RPMI8226 (cell line): Measurements from ENCODE around the gene GNB2.
"Not testable (repeated sequence)": the region's sequence is repeated elsewhere in the genome, so short reads cannot be mapped to it uniquely, and the experiment has no call there.

Experiments
- DNase-seq: peaks from one replicate; pipeline ENCODE4 v3.0.0-alpha.2; 2015

The GNB2 gene

DNA sequence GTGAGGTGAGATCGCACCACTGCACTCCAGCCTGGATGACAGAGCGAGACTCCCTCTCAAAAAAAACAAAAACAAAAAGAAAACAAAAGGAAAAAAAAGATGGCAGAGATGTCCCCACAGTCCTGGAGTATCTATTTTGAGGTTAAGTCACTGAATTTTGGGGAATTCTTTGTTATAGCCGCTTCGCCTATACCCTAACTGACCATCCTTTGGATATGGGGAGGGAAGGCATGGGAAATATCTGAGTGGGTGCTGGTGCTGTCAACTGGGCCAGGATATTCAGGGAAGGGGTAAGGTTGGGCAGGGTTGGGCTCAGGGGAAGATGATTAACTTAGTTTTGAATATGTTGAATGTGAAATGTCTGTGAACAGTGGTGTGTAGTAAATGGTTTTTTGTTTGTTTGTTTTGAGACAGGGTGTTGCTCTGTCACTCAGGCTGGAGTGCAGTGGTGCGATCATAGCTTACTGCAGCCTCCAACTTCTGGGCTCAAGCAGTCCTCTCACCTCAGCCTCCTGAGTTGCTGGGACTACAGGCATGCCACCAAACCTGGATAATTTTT is 8.3 kb upstream of the GNB2 start:
- DNase-seq: no peak

DNA sequence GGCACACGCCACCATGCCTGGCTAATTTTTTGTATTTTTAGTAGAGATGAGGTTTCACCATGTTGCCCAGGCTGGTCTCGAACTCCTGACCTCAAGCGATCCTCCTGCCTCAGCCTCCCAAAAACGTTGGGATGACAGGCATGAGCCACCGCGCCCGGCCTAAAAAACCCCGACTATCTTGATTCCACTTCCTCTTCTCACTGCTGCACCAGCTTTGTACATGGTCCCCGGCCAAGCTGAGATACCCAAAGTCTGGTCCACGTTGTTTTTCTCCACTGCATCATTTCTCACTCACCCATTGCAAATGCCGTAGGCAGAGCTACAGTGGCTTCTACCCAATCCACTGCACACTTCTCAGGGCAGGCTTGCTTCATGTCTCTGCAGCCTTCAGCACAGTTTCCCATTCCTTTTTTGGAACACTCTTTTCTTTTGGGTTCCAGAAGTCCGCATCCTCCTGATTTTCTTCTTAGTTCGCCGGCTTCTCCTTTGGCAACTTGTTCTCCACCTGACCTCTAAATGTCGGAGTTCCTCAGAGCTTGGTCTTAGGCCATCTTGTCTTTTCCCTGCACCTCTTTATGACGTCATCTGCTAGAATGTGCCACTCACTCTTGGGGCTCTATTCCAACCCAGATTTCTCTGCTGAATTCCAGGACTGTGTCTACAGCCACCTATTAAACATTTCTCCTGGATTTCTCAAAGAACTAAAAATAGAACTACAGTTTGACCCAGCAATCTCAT is 6.0 kb upstream of the GNB2 start:
- DNase-seq: peak; percentile 54

DNA sequence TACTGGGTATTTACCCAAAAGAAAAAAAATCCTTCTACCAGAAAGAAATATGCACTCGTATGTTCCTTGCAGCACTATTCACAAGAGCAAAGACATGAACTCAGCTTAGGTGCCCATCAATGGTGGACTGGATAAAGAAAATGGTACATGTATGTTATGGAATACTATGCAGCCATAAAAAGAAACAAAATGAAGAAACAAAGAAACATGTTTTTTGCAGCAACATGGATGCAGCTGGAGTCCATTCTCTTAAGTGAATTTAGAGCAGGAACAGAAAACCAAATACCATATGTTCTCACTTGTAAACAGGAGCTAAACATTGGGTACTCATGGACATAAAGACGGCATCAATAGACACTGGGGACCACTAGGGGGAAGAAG is 5.5 kb upstream of the GNB2 start:
- no peak for DNase-seq

DNA sequence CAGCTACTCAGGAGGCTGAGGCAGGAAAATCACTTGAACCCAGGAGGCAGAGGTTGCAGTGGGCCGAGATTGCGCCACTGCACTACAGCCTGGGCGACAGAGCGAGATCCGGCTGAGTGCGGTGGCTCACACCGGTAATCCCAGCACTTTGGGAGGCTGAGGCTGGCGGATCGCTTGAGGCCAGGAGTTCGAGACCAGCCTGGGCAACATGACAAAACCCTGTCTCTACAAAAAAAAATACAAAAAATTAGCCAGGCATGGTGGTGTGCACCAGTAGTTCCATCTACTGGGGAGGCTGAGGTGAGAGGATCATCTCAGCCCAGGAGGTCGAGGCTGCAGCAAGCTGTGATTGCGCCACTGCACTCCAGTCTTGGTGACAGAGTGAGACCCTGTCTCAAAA is 4.4 kb upstream of the GNB2 start:
- not testable (repeated sequence) for DNase-seq

DNA sequence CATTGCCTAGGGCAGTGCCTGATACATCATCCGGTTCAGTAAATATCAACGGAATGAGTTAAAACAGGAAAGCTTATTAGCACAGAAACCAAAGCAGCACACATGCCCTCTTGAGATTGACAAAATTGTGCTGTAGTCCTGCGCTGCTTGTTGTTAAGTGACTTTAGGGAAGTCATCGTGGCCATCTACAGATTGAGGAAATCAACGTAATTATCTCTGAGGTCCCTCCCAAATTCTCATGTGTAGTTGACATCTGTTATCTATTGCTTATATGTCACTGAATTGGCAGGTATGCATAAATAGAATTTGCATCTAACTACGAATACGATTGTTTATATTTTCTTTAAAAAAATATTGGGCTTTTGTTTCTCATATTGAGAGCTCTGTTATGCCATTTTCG is 3.5 kb upstream of the GNB2 start:
- DNase-seq: no peak

DNA sequence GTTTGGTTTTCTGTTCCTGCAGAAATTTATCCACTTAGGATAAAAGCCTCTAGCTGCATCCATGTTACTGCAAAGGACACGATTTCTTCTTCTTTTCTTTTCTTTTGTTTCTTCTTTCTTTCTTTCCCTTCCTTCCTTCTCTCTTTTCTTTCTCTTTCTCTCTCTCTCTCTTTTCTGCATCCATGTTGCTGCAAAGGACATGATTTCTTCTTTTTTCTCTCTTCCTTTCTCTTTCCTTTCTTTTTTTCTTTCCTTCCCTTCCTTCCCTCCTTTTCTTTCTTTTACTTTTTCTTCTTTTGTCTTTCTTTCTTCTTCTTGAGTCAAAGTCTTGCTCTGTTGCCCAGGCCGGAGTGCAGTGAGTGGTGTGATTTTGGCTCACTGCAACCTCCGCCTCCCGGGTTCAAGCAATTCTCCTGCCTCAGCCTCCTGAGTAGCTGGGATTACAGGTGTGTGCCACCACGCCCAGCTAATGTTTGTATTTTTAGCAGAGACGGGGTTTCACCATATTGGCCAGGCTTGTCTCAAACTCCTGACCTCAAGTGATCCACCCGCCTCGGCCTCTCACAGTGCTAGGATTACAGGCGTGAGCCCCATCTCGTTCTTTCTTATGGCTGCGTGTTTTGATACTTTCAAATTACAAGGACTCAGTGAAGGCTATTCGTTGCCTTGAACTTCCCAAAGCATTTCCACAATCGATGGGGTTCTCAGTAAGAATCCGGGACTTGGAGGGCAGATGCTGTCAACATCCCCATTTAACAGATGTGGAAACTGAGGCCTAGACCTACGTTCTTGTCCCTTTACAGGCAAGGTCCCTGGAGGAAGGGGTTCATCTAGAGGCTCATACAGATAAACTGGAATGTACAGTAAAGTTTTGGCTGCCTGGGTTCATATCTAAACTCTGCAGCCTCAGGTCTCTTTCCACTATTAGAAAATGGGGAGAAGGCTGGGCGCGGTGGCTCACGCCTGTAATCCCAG is 1.9 kb upstream of the GNB2 start:
- no peak for DNase-seq

DNA sequence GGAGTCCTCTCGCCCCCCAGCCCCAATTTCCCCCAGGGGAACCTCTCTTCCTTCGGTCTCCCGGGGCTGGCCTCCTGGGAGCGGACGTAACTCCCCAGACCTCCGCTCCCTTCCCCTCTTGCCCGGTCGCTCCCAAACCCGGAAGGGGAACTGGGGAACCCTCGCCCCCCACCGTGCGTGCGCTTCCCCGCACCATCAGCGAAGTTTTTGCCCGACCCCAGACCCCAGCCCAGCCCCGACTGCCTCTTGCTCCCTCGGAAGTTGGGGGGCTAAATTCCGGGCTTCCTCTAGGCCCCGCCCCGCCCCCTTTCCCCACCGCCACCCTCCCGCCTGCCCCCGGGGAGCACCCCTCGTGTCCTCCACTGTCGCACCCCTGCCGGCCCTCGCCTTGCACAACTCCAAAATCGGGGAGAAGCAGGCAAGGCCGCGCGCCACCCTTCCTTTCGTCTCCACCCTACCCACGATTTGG is 436 bp downstream of the GNB2 start:
- DNase-seq: peak; percentile 60

DNA sequence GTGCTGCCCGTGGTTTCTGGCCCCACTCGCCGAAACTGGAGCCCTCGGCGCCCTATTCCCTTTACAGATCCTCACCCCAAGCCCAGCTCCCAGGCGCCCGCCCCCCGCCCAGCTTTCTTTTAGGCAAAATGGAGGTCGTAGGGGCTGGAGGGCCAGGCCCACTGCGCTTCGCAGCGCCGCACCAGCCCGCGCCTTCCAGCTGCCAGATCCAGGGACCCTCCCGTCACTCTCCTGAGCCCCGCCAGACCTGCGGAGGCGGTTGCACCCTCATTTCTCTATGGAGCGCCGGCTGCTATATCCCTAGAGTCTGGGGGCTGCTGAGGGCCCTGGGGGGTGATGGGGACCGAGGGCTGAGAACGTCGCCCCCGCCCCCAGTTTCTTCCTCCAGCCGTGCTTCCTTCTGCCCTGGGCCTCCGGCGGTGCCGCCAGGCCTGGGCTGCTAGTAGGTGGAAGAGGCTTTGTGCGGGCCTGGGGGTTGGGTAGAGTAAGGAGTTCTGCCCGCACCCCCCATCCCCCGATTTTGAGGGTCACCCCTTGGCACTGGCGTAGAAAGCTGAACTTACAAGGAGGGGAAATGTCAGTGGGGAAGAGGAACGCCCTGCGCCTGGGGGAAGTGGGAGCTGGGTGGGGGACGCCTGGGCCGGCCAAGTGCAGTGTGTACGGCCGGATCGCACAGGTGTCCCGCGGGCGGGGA is 1.0 kb downstream of the GNB2 start:
- DNase-seq: peak; percentile 62

DNA sequence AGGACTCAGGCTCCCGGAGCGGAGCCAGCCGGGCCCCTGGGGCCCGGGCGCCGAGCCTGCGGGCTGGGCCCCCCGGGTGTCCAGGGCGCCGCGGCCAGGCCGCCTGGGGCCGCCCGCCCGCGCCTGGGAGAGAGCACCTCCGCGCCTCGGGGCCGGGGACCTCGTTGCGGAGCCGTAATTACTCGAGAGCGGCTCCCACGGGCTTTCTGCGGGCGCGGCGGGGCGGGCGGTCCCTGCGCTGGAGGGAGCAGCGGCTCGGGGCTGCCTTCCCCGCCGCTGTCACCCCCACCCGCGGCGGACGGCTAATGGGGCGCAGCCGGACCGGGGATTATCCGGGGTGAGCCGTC is 1.5 kb downstream of the GNB2 start:
- DNase-seq: peak; percentile 67

DNA sequence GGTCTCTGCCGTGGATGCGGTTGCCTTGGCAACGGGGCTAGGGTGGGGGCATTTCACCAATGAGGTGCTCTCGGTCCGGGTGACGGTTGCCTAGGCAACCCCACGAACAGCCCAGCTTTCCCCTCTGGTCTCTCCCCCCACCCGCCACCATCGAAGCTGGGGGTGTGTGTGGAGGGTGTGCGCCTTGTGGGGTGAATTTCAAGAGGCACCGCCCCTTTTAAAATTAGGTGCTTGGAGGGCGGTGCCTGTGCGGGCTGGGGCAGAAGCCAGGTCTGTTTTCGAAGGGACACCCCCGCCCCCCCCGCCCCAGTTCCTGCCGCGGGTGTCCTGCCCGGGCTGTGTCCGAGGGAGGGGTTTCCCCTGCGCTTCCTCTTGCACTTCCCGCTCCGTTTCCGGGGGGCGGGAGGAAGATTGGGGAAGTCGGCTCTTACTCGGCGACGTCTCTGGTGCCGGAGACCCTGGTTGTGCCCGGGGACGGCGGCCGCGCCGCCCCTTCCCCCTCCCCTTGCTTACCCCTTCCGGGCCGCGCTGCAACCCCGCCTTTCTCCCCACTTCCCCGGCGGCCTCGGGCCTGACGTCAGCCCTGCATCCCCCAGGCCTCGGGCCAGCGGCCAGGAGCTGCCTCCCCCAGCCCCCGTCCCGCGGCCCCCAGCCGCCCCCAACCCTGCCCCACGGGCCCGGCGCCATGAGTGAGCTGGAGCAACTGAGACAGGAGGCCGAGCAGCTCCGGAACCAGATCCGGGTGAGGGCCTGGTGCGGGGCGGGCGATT is 2.2 kb downstream of the GNB2 start:
- peak; percentile 88 for DNase-seq

DNA sequence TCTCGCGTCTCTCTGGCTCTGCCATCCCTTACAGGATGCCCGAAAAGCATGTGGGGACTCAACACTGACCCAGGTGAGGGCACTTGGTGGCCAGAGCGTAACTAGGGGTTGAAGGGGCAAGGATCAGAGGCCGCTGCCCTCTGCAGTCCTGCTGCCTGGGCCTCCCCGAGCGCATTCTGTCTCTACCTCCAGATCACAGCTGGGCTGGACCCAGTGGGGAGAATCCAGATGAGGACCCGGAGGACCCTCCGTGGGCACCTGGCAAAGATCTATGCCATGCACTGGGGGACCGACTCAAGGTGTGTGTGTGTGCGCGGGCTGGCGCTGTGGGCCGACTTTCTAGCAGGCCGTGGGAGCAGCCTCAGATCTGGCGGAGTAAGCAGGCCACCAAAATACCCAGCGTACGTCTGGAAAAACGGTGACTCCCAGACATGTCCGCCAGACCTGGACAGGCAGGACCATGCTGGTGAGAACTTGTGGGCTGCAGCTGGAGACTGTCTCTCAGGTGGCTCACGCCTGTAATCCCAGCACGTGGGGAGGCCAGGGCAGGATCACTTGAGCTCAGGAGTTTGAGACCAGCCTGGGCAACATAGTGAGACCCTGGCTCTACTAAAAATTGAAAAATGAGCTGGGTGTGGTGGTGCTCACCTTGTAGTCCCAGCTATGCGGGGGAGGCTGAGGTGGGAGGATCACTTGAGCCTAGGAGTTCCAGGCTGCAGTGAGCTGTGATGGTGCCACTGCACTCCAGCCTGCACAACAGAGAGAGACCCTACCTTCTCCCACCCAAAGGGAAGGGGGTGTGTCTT is 3.2 kb downstream of the GNB2 start:
- DNase-seq: no peak

DNA sequence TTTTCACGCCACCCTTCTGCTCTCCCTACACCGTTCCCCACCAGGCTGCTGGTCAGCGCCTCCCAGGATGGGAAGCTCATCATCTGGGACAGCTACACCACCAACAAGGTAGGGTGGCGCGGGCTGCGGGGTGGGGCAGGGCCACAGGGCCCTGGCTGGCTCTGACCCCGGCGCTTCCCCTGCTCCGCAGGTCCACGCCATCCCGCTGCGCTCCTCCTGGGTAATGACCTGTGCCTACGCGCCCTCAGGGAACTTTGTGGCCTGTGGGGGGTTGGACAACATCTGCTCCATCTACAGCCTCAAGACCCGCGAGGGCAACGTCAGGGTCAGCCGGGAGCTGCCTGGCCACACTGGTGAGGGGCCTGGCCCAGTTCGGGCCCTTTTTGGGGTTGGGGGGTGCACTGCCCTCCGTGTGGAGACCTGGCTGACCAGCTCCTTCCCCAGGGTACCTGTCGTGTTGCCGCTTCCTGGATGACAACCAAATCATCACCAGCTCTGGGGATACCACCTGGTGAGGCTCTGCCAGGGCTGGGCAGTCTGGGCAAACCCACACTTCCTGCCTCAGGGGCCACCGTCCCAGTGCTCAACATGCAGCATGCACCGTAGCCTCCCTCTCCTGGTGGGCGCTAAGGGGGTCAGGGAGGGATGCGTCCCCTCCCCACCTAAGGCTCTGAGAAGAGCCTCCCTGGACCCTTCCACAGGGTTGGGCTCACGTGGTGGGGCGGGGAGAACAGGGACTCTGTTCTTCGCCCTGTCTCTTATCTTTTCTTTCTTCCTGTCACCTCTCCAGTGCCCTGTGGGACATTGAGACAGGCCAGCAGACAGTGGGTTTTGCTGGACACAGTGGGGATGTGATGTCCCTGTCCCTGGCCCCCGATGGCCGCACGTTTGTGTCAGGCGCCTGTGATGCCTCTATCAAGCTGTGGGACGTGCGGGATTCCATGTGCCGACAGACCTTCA is 4.0 kb downstream of the GNB2 start:
- no peak for DNase-seq

DNA sequence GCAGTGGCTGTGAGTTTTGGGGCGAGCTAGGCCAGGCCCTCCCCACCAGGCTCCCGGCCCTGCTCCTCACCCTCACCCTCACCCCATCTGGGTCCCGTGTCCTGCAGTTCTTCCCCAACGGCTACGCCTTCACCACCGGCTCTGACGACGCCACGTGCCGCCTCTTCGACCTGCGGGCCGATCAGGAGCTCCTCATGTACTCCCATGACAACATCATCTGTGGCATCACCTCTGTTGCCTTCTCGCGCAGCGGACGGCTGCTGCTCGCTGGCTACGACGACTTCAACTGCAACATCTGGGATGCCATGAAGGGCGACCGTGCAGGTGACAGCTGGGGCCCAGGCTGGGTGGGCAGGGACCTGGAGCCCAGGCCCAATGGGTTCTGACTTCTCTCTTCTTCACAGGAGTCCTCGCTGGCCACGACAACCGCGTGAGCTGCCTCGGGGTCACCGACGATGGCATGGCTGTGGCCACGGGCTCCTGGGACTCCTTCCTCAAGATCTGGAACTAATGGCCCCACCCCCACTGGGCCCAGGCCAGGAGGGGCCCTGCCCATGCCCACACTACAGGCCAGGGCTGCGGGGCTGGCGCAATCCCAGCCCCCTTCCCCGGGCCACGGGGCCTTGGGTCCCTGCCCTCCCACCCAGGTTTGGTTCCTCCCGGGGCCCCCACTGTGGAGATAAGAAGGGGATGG is 4.9 kb downstream of the GNB2 start:
- DNase-seq: no peak

DNA sequence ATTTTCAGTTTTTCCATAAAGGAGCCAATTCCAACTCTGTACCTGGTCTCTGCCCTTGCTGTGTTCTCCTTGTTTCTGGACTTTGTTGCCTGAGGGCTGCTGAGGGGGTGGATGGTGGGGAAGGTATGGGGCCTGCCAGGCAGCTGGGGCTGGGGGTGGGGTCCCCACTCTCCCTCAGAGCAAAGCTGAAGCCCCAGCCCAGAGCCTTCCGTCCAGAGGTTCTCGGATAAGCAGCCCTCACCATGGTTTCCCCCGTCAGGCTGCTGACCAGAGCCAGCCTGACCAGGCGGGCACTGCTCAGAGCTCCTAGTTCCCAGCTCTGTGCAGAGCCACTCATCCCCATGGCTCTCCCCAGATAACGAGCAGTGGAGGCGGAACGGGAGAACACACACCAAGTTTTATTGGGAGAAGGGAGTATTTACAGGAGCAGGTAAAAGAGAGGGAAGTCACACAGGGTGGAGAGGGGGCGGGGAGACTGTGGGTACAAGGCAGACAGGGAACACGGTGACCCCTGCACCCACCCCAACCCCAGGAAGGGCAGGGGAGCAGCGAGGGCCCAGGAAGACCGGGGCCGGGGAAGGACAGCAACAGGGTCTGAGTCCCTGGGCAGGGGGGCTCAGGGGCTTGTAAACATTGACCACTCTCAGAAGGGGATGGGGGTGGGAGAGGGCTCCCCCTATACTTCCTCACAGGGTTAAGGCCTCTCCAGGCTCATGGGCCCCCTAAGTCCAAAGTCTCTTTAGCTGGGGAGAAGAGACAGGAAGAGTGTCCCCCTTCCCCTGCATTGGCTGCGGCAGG is 5.8 kb downstream of the GNB2 start:
- no peak for DNase-seq

DNA sequence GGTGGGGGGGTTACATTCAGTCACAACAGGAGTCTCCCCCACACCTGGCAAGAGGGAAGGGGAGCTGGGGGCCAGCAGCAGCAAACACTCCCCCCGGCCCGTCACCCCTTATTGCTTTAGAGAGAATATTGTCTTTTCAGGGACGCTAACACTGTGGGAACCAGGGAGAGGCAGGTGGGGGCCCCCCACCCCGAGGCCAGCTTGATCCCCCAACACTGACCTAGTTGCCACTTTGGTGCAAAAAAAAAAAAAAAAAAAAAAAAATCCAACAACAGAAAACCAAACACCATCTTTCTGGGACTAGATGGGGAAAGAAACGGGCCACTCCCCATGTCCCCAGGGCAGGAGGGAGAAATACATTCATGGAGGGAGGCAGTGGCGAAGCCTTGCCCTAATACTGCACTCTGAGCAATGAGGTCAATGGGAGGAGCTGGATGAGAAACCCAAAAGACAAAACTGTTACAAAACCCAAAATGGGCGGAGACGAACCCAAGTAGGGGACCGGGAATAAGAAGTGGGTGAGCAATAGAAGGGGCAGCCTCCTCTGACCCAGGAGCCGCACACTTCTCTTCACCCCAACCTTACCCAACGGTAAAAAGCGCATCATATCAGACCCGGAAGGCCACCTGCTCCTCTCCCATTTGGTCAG is 6.5 kb downstream of the GNB2 start:
- no peak for DNase-seq

DNA sequence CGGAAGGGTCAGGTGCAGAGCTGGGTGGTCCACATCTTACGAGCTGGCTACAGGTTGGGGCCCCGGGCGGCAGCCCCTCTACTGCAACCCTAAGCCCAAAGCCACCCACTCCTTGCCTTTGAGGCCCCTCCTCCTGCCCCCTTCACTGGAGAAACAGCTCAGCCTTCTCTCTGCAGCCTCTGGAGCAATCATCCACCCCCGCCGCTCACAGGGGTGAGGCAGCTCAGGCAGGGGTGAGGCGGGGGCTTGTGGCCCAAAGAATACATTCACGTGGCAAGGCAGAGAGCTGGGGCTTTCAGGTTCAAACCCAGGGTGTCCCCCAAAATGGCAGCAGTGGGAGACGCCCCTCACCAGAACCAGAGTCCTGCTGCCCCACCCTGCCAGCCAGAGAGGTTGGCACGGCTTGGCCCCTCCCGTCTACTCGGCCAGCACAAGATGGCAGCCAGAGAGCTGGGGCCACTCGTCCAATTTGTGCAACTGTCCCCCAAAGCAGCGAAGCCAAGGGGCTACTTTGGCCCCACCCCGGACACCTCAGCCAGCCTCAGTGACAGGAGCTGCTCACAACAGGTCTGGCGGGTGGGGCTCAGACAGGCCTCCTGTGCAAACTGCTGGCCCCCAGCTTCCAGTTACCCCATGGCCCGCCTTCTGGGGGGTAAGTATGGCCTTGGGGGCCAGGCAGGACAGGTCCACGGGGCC is 7.2 kb downstream of the GNB2 start:
- DNase-seq: no peak

DNA sequence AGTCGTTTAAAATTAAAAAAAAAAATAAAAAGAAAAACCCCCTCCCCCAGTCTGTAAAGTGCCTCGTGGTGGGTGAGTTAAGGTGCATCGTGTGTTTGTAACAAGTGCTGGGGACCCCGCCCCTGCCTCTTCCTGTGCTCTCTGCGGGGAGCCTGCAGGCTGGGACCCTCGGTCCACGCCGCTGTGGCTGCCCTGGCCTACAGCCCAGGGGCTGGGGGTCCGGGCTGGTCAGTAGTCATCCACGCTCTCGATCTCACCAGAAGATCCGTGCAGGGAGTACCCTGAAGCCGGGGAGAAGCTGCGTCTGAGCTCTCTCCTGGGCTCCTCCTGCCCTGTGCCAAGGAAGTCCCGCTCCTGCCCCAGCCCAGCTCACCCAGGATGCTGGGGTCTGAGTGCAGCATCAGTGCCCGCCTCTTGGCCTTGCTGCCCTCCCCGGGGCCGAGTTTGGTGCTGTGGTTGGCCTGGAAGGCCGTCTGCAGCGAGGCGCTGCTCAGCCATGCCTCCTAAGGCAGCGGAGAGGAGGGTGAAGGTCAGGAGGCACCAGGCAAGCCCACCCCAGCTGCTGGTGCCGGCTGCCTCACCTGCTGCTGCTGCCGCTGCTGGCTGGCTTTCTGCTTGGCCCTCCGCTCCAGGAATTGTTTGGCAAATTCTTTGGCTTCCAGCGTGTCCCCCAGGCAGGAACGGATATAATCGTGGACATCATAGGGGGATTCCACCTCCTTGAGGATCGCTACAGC is 8.1 kb downstream of the GNB2 start:
- no peak for DNase-seq
